Ishikawa (cell line): ENCODE measurements around the gene ZNF862.

Source experiments
- CEBPB ChIP-seq: IDR thresholded peaks from 2 replicates; pipeline ENCODE4 v1.6.1; 2012
- CREB1 ChIP-seq: IDR thresholded peaks from 2 replicates; pipeline ENCODE4 v1.6.1; 2012; ENCODE audit warnings: low read depth
- EGR1 ChIP-seq: IDR thresholded peaks from 2 replicates; pipeline ENCODE4 v1.6.1; 2012
- EP300 ChIP-seq: IDR thresholded peaks from 2 replicates; pipeline ENCODE4 v1.6.1; 2012; ENCODE audit warnings: borderline replicate concordance
- FOXM1 ChIP-seq: IDR thresholded peaks from 2 replicates; pipeline ENCODE4 v1.6.1; 2012; ENCODE audit warnings: low read depth, borderline replicate concordance
- NFIC ChIP-seq: IDR thresholded peaks from 2 replicates; pipeline ENCODE4 v1.6.1; 2012
- RAD21 ChIP-seq: IDR thresholded peaks from 2 replicates; pipeline ENCODE4 v1.6.1; 2012; ENCODE audit warnings: low read depth
- TAF1 ChIP-seq: IDR thresholded peaks from 2 replicates; pipeline ENCODE4 v1.6.1; 2012; ENCODE audit warnings: low read depth, mild to moderate bottlenecking
- TCF12 ChIP-seq: IDR thresholded peaks from 2 replicates; pipeline ENCODE4 v1.6.1; 2012; ENCODE audit warnings: low read depth
- TEAD4 ChIP-seq: IDR thresholded peaks from 2 replicates; pipeline ENCODE4 v1.6.1; 2012
- YY1 ChIP-seq: IDR thresholded peaks from 2 replicates; pipeline ENCODE4 v1.6.1; 2012; ENCODE audit warnings: low read depth
- ZBTB7A ChIP-seq: IDR thresholded peaks from 2 replicates; pipeline ENCODE4 v1.6.1; 2012; ENCODE audit warnings: low read depth
- TF ChIP-seq, protein P1 (sequence below): IDR thresholded peaks from 2 replicates; pipeline ENCODE4 v1.6.1; 2012
- TF ChIP-seq, protein P2 (sequence below): IDR thresholded peaks from 2 replicates; pipeline ENCODE4 v1.6.1; 2012
- TF ChIP-seq, protein P3 (sequence below): IDR thresholded peaks from 2 replicates; pipeline ENCODE4 v1.6.1; 2012; ENCODE audit warnings: low read depth, mild to moderate bottlenecking

ZNF862 gene

GRCh38 chr7:149791411-149792219 is 46.6 kb upstream of the ZNF862 start:
- TF ChIP-seq FOXM1, result no peak
- TF ChIP-seq, protein P1, sequence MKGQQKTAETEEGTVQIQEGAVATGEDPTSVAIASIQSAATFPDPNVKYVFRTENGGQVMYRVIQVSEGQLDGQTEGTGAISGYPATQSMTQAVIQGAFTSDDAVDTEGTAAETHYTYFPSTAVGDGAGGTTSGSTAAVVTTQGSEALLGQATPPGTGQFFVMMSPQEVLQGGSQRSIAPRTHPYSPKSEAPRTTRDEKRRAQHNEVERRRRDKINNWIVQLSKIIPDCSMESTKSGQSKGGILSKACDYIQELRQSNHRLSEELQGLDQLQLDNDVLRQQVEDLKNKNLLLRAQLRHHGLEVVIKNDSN, result no peak
- no peak for TF ChIP-seq EP300
- no peak for TF ChIP-seq EGR1
- TF ChIP-seq TCF12, result no peak
- no peak for TF ChIP-seq YY1
- TF ChIP-seq RAD21, result no peak
- no peak for TF ChIP-seq CREB1
- TF ChIP-seq ZBTB7A, result no peak

DNA sequence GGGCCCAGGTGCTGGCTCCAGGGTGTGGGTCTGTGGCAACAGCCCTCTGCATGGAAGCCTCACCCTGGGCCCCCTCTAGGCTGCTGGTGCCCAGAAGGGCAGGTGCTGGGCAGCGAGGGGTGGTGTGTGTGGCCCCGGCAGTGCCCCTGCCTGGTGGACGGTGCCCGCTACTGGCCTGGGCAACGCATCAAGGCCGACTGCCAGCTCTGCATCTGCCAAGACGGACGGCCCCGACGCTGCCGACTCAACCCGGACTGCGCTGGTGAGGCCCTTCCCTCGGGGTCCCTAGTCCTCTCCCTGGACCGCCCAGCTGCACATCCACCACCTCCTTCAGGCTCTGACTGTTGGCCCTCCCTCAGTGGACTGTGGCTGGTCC is 46.0 kb upstream of the ZNF862 start:
- TF ChIP-seq YY1, result no peak
- TF ChIP-seq, protein P2, sequence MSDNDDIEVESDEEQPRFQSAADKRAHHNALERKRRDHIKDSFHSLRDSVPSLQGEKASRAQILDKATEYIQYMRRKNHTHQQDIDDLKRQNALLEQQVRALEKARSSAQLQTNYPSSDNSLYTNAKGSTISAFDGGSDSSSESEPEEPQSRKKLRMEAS, result no peak

DNA sequence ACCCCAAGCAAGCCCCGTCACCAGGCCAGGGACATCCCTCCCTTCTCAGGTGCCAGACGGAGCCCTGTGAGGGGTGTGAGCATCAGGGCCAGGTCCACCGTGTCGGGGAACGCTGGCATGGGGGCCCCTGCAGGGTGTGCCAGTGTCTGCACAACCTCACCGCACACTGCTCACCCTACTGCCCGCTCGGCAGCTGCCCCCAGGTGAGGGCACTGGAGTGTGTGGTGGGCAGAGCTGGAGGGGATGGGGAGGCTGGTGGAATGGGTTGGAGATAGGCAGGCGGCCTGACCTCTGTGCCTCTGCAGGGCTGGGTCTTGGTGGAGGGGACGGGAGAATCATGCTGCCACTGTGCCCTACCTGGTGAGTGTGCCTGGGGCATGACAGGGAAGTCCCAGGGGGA is 44.9 kb upstream of the ZNF862 start:
- TF ChIP-seq NFIC, result no peak
- TF ChIP-seq TAF1, result no peak
- no peak for TF ChIP-seq RAD21
- TF ChIP-seq, protein P2, result no peak
- TF ChIP-seq CEBPB, result no peak
- TF ChIP-seq, protein P1, result no peak
- TF ChIP-seq EP300, result no peak
- TF ChIP-seq FOXM1, result no peak
- TF ChIP-seq TEAD4, result no peak
- no peak for TF ChIP-seq TCF12
- TF ChIP-seq CREB1, result no peak
- TF ChIP-seq ZBTB7A, result no peak
- no peak for TF ChIP-seq EGR1
- TF ChIP-seq, protein P3, sequence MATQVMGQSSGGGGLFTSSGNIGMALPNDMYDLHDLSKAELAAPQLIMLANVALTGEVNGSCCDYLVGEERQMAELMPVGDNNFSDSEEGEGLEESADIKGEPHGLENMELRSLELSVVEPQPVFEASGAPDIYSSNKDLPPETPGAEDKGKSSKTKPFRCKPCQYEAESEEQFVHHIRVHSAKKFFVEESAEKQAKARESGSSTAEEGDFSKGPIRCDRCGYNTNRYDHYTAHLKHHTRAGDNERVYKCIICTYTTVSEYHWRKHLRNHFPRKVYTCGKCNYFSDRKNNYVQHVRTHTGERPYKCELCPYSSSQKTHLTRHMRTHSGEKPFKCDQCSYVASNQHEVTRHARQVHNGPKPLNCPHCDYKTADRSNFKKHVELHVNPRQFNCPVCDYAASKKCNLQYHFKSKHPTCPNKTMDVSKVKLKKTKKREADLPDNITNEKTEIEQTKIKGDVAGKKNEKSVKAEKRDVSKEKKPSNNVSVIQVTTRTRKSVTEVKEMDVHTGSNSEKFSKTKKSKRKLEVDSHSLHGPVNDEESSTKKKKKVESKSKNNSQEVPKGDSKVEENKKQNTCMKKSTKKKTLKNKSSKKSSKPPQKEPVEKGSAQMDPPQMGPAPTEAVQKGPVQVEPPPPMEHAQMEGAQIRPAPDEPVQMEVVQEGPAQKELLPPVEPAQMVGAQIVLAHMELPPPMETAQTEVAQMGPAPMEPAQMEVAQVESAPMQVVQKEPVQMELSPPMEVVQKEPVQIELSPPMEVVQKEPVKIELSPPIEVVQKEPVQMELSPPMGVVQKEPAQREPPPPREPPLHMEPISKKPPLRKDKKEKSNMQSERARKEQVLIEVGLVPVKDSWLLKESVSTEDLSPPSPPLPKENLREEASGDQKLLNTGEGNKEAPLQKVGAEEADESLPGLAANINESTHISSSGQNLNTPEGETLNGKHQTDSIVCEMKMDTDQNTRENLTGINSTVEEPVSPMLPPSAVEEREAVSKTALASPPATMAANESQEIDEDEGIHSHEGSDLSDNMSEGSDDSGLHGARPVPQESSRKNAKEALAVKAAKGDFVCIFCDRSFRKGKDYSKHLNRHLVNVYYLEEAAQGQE, result no peak
- no peak for TF ChIP-seq YY1

- TF ChIP-seq, protein P2, result peak; percentile 54
- no peak for TF ChIP-seq TCF12
Measured at GRCh38 chr7:149794661-149795060, 43.5 kb upstream of the ZNF862 start.

DNA sequence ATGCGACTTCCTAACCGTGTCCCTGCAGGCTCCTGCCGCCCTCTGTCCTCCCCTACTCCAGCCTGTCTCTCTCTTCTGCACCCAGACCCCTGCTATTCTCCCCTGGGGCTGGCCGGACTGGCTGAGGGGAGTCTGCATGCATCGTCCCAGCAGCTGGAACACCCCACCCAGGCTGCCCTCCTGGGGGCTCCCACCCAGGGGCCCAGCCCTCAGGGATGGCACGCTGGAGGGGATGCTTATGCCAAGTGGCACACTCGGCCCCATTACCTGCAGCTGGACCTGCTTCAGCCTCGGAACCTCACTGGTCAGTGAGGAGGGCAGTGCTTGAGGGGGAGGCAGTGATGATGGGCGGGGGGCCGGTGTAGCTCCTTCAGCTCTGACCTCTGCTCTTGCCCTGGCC is 43.0 kb upstream of the ZNF862 start:
- TF ChIP-seq TEAD4 (no peak), EGR1 (no peak), CREB1 (no peak), YY1 (no peak), ZBTB7A (no peak)
- TF ChIP-seq, protein P2, result no peak

DNA sequence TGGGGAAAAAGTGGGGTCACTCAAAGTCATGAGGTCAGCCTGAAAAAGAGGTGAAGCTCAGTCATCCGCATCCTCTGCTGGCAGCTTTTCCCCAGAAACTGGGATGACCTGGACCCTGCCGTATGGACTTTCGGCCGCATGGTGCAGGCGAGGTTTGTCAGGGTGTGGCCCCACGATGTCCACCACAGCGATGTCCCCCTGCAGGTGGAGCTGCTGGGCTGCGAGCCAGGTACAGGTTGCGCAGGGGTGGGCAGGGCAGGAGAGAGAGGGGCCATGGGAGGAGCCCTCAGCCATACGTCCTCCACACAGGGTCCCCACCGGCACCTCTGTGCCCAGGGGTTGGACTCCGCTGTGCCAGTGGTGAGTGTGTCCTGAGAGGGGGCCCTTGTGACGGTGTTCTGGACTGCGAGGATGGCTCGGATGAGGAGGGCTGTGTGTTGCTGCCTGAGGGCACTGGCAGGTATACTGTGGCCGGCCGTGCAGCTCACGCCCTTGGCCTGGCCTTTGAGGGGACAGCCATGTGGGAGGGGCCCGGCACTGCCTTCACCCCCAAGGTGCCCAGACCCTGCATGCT is 41.8 kb upstream of the ZNF862 start:
- TF ChIP-seq FOXM1 (no peak), CEBPB (no peak), TEAD4 (no peak), EGR1 (no peak), EP300 (no peak), NFIC (no peak)
- TF ChIP-seq, protein P3, result no peak
- TF ChIP-seq, protein P2, result no peak
- TF ChIP-seq, protein P1, result no peak
